HG03175 (cell line): Measurements from ENCODE around the gene TSPY9.
"Not testable (repeated sequence)": the region's sequence is repeated elsewhere in the genome, so short reads cannot be mapped to it uniquely, and the experiment has no call there.

ENCODE experiments used
- ATAC-seq: cut with Tn5 transposase; IDR thresholded peaks from one replicate; pipeline ENCODE4 v1.9.1; 2021; ENCODE audit warnings: mild to moderate bottlenecking, moderate library complexity; ENCODE audit not compliant: unreplicated experiment

Gene TSPY9

GRCh38 chrY:9486967-9487366, at the start of gene TSPY9:
Gene TSPY9 (plus strand): TSS chrY:9487267. CDS start chrY:9487313, 46 bp downstream.
- not testable (repeated sequence) for ATAC-seq

- ATAC-seq: not testable (repeated sequence)
These were observed 20.4 kb upstream of the TSPY9 start, which contains the start of gene TSPY1 for GRCh38 chrY:9466655-9467054. Gene TSPY1 (plus strand): TSS chrY:9466955. CDS start chrY:9467001, 46 bp downstream.

- ATAC-seq: not testable (repeated sequence)
These were observed 17.3 kb downstream of the TSPY9 start for GRCh38 chrY:9504396-9504795.

GRCh38 chrY:9516287-9516686, 29.2 kb downstream of the TSPY9 start:
- not testable (repeated sequence) for ATAC-seq

- ATAC-seq: not testable (repeated sequence)
These were observed 40.5 kb downstream of the TSPY9 start, which contains the start of gene TSPY10 for GRCh38 chrY:9527580-9527979. Gene TSPY10 (plus strand): TSS chrY:9527880. CDS start chrY:9527926, 46 bp downstream.
